HG03045 (cell line): Measurements from ENCODE around the gene S100A5.

ENCODE experiments used
- ATAC-seq: cut with Tn5 transposase; IDR thresholded peaks from one replicate; pipeline ENCODE4 v1.9.1; 2021; ENCODE audit warnings: mild to moderate bottlenecking, moderate library complexity; ENCODE audit not compliant: unreplicated experiment

Gene S100A5

GRCh38 chr1:153513023-153513422 lies 27.7 kb downstream of the S100A5 start:
- ATAC-seq: no peak

- no peak for ATAC-seq
Observed at GRCh38 chr1:153510984-153511410, 29.7 kb downstream of the S100A5 start.

GRCh38 chr1:153509729-153510354 lies 30.9 kb downstream of the S100A5 start:
- no peak for ATAC-seq

GRCh38 chr1:153509036-153509435 lies 31.7 kb downstream of the S100A5 start:
- no peak for ATAC-seq

- ATAC-seq: no peak
Observed at GRCh38 chr1:153507926-153508583, 32.7 kb downstream of the S100A5 start.

GRCh38 chr1:153506831-153507413 lies 33.8 kb downstream of the S100A5 start:
- ATAC-seq: no peak

- no peak for ATAC-seq
Observed at GRCh38 chr1:153506386-153506785, 34.3 kb downstream of the S100A5 start.

DNA sequence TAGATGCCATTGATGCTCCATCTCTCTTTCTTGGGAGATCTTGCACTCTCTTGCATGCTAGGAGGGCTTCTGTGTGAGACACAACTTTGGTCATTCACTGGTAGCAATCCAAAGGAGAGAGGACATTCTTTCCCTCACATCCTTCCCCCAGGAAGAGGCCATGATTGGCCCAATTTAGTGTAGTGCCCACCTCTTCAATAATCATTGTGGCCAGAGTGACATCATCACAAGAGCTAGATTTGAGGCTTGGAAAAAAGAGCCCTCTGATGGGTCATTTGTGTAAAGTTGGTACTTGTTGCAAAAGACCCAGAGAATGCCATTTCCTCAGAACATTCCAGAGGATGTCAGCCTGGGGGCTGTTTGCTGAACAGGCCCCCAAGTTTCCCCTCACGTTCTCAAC lies 35.2 kb downstream of the S100A5 start:
- ATAC-seq: no peak

DNA sequence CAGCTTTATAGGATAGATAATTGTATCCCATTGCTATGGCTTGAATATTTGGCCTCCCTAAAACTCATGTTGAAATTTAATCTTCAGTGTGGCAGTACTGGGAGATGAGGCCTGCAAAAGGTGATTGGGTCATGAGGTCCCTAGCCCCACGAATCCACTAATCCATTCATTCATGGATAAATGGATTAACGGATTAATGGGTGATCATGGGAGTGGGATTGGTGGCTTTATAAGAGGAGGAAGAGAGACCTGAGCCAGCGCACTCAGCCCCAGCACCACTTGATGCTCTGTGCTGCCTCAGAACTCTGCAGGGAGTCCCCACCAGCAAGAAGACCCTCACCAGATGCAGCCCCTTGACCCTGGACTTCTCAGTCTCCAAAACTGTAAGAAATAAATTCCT lies 37.0 kb downstream of the S100A5 start:
- ATAC-seq: no peak

GRCh38 chr1:153498746-153499145 lies 42.0 kb downstream of the S100A5 start:
- ATAC-seq: no peak

DNA sequence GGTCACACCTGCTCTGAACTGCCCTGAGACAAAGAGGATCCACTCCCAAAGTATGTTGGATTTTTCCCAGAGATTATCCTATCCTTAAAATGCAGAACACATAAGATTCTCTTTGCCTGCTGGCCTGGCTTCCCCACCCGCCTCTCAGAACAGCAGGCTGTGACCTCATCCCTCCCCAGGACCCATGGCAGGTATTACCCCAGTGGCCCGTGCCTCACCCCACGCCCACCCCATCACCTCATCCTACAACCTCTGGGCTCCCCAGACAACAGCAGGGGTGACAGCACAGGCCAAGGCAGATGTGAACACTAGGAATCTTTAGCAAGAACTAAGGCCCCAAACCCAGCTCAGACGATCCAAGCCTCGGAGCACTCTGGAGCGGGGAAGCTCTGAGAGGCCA lies 45.2 kb downstream of the S100A5 start:
- no peak for ATAC-seq

DNA sequence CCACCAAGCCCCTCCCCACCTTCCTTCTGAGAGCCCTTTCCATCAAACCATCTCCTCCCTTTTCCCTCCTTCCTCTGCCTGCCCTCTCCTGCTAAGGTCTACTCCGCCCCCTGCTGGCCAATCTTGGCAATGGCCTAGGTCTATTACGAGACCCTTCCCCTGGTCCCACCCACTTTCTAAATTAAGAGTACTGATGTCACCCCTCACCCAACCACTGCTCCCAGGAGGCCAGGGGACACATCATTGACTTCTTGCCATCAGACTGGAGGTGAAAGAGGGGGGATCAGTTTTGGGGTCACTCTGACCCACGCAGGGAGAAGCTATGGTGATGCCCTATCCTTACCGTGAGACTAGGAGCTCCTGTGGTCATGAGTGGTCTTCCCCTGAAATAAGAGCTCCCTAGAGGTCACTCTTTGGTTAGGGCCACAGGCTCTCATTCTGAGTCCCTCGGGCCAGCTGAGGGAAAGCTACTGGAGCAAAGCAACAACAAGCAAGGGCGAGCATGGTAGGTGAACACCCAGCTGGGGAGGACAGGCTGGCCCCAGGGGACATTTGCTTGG lies 45.7 kb downstream of the S100A5 start:
- no peak for ATAC-seq

DNA sequence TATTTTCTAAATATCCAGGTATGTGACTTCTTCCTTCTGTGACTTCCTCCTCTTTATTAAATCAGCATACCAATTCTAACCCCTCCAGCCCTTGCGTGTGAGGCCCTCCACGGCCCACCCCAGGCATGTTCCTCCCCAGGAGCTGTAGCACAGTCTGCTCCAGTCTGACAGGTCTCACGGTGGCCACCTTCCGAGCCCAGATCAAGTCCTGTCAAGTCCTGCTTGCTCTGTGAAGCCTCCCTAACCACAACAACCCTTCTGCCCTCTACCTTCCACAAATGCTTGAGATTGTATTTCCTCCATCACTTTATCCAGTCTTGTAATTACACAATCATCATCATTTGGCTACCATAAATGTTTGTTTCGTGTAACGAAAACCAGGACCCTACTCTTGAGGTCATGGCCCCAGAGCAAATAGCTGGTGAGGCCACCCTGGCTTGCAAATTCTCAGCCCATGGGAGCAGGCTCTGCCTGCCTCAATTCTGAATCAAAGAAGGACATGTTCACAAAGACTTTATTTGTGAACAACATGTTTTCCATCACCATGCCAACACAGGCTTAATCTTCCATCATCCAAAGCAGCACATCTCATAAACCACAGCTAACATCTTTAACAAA lies 47.3 kb downstream of the S100A5 start:
- no peak for ATAC-seq

- ATAC-seq: no peak
Observed at GRCh38 chr1:153490272-153491051, 50.3 kb downstream of the S100A5 start.

DNA sequence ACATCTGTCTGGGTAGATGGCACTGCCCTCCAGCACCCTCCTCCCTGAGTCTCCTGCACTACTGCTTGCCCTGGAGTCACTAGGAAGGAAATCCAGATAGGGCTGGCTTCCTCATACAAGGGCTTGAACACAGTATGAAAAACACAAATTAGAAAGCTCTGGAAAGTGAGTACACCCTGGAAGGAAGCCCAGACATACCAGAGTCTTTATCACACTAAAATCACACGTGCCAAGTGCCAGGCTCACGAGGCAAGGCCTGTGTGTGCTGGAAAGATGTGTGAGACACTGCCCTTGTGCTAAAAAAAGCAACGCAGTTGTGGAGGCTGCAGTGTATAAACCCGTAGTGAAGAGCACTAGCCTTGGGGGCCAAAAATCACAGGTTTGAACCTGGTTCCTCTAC lies 52.0 kb downstream of the S100A5 start:
- ATAC-seq: no peak

- no peak for ATAC-seq
Observed at GRCh38 chr1:153487707-153488106, 53.0 kb downstream of the S100A5 start.
